Vagina (tissue), 2 donors: ENCODE data around the gene GTPBP6. TPM values are rescaled to one million over a fixed set of nuclear protein-coding genes. Genes with fewer than 3 reads are reported as not detected.

ENCODE experiments used
- DNase-seq, 2 donors: peaks; one replicate each; pipeline ENCODE4 v3.0.0-alpha.2; 2017; ENCODE audit errors: extremely low spot score in 2 of 2
- H3K27ac ChIP-seq: fragments of 200-600 bp; sonication (generic); one replicate; pipeline ENCODE4 v1.5.1; 2019
- H3K27me3 ChIP-seq: fragments of 200-600 bp; sonication (generic); one replicate; pipeline ENCODE4 v1.5.1; 2019
- H3K36me3 ChIP-seq, 2 donors: fragments of 200-600 bp; sonication (generic); one replicate each; pipeline ENCODE4 v1.5.1; 2017 to 2019
- H3K4me1 ChIP-seq: fragments of 200-600 bp; sonication (generic); one replicate; pipeline ENCODE4 v1.5.1; 2019
- H3K4me3 ChIP-seq, 2 donors: fragments of 200-600 bp; sonication (generic); 1 replicate in 1 of 2; 2 replicates in 1 of 2; pipeline ENCODE4 v1.5.1; 2016 to 2019
- H3K9me3 ChIP-seq: fragments of 200-600 bp; sonication (generic); one replicate; pipeline ENCODE4 v1.5.1; 2019
- POLR2A ChIP-seq, 2 donors: fragments of 450-650 bp; IDR thresholded peaks; one replicate each; pipeline ENCODE4 v1.6.1; 2017; ENCODE audit warnings: antibody characterized with exemption in 2 of 2, mild to moderate bottlenecking in 2 of 2, moderate library complexity in 2 of 2
- POLR2AphosphoS5 ChIP-seq, 2 donors: sonication (generic); formaldehyde crosslinking; IDR thresholded peaks; one replicate each; pipeline ENCODE4 v1.9.0; 2017; ENCODE audit warnings: antibody characterized with exemption in 2 of 2, mild to moderate bottlenecking in 2 of 2, low read depth in 1 of 2; ENCODE audit not compliant: insufficient read depth in 1 of 2
- intact Hi-C: fragments of 100-400 bp; cut with DNase I; formaldehyde crosslinking; loops from one replicate; pipeline ENCODE4 v1.15.1; 2023
- total RNA-seq: library from RNA; depleted of rRNA; stranded (reverse); fragments of >200 nt; gene quantifications from one replicate; pipeline ENCODE4 v1.2.3, GENCODE V29; 2016
- TF ChIP-seq, protein P1 (sequence below), 3 experiments: fragments of 450-650 bp in 2 of 3; fragments of 200-600 bp in 1 of 3; sonication (generic) in 1 of 3; IDR thresholded peaks; one replicate each; pipeline ENCODE4 v1.5.1; 2017 to 2019; ENCODE audit warnings: antibody characterized with exemption in 3 of 3, mild to moderate bottlenecking in 2 of 3, moderate library complexity in 2 of 3

GTPBP6 gene
- total RNA-seq, 1 donor from 2014 or later: 30.9 TPM

DNA sequence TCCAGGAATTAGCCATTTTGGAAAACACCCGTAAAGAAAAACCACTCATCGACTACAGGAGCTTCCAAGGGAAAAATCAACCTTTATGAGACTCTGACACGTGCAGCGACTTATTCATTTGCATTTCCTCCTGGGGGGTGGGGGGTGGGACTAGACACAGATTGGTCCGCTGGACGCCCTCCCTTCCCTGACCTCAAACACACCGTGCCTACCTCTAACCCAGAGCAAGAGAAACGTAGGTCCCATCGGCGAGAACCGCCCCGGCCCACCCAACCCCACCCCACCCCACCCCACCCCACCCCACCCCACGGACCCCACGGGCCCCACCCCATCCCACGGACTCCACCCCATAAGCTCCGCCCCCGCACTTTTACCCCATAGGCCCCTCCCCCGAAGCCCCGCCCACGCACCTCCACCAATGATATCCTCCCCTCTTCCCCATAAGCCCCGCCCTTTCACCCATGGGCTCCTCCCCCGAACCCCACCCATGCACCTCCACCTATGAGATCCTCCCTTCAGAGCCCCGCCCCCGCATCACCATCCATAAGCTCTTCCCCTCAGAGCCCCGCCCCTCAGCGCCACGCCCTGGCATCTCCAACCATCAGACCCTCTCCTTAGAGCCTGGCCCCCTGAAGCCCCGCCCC is 1.1 kb downstream of the GTPBP6 start:
- Histone ChIP-seq H3K9me3 (no peaks in the 10 kb centered on the region), H3K27me3 (no peaks in the 10 kb centered on the region), H3K4me1 (peaks cover 15% of the 10 kb centered on the region), H3K27ac (peak overlapping the region; percentile 97), H3K36me3 (peaks cover 0 to 23% of the 10 kb centered on the region in 2 donors), H3K4me3 (peak overlapping the region; percentile 96 to 99)
- intact Hi-C loops: loop anchor here (2.0 kb wide), 1 partner anchor 69 kb away; the partner anchor contains the start of gene PPP2R3B
- TF ChIP-seq, protein P1, sequence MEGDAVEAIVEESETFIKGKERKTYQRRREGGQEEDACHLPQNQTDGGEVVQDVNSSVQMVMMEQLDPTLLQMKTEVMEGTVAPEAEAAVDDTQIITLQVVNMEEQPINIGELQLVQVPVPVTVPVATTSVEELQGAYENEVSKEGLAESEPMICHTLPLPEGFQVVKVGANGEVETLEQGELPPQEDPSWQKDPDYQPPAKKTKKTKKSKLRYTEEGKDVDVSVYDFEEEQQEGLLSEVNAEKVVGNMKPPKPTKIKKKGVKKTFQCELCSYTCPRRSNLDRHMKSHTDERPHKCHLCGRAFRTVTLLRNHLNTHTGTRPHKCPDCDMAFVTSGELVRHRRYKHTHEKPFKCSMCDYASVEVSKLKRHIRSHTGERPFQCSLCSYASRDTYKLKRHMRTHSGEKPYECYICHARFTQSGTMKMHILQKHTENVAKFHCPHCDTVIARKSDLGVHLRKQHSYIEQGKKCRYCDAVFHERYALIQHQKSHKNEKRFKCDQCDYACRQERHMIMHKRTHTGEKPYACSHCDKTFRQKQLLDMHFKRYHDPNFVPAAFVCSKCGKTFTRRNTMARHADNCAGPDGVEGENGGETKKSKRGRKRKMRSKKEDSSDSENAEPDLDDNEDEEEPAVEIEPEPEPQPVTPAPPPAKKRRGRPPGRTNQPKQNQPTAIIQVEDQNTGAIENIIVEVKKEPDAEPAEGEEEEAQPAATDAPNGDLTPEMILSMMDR (IDR thresholded peaks at IDR 0.05): no peak
- TF ChIP-seq POLR2AphosphoS5 (IDR thresholded peaks at IDR 0.05; ENCODE audit: insufficient read depth in 1 of 2, low read depth in 1 of 2) (no peak), POLR2A (IDR thresholded peaks at IDR 0.05) (no peak)
- no peak for DNase-seq

DNA sequence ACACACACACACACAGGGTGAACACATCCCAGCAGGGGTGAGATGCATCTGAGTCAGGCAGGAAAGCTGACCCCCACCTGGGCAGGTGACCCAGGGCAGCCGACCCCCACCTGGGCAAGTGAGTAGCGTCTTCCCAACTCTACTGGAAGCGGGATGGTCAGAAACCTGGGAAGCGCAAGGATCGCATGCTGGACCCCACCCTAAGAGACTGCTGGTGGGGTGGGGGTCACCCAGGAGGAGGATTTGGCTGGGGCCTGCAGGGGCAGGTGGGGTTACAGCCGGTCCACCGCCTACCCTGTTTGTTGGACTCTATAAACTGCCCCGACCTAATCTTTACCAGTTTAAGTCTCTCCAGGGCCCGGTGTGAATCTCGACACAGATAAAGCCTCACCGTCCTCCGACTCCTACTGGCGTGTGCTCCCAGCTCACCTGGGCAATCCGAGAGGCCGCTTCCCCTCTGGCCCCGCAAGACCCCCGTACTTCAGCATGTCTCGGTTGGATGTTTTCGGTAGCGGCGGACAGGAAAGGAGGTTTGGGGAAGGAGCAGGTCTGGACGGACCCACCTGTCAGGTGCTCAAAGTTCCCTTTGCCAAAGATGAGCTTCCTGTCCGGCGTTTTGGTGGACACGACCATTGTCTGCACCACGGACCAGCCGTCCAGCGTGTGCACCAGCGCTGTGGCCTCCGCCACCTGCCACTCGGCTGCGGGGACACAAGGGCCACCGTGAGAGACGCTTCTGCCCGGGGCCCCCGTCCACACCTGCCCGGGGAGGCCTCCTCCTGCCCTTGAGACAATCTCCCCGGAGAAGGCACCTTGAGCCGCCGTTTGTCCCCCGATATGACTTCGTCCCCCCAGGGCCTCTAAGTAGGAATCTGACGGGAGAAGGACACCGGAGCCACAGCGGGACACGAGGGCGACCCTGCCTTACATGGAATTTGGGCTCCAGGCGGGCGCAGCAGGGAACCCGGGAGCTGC is 2.0 kb downstream of the GTPBP6 start:
- Histone ChIP-seq H3K4me1 (peaks cover 15% of the 10 kb centered on the region), H3K27ac (no peak overlapping the region), H3K36me3 (peaks cover 0 to 32% of the 10 kb centered on the region in 2 donors), H3K27me3 (no peaks in the 10 kb centered on the region), H3K9me3 (no peaks in the 10 kb centered on the region), H3K4me3 (no peak overlapping the region)
- no peak for TF ChIP-seq POLR2A (IDR thresholded peaks at IDR 0.05)
- TF ChIP-seq, protein P1 (IDR thresholded peaks at IDR 0.05): no peak
- no peak for DNase-seq
- intact Hi-C loops: no loop called here

DNA sequence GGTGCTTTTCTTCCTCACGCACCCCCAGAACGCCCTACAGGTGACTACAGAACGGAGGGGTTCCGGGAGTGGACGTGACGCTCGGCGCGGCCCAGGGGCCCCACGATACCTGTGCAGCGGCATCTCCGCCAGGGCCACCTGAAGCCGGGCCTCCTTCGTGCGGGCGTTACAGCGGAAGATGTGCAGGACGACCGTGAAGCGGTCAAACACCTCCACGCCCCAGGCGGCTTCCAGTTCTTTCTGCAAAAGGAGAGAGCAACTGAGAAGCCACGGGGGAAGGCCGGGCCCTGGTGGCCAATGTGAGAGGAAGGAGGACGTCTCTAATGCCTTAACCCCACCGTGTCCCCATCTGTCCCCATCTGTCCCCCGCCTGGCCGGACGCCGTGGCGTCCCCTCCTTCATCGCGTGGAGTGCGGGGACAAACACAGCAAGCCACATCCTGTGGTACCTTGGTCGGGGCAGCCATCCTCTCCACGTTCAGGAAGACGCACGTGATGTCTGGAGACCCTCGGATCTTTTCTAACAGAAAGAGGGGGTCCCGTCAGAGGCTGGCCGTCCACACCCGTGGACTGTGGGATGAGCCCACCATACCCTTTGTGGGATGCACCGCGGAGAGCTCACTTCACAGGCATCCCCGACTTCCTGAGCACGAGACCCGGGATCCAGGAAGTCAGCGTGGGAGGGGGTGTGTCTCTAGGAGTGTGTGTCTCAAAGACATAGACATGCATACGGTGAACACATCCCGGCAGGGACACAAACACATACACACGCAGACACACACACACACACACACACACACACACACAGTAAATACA is 3.6 kb downstream of the GTPBP6 start:
- Histone ChIP-seq H3K9me3 (no peaks in the 10 kb centered on the region), H3K4me3 (no peak overlapping the region), H3K4me1 (peaks cover 7% of the 10 kb centered on the region), H3K36me3 (peaks cover 3 to 44% of the 10 kb centered on the region in 2 donors), H3K27ac (no peak overlapping the region), H3K27me3 (no peaks in the 10 kb centered on the region)
- DNase-seq: no peak
- TF ChIP-seq, protein P1 (IDR thresholded peaks at IDR 0.05): no peak
- TF ChIP-seq POLR2A (IDR thresholded peaks at IDR 0.05): no peak
- no peak for TF ChIP-seq POLR2AphosphoS5 (IDR thresholded peaks at IDR 0.05; ENCODE audit: insufficient read depth in 1 of 2, low read depth in 1 of 2)
- intact Hi-C loops: no loop called here

DNA sequence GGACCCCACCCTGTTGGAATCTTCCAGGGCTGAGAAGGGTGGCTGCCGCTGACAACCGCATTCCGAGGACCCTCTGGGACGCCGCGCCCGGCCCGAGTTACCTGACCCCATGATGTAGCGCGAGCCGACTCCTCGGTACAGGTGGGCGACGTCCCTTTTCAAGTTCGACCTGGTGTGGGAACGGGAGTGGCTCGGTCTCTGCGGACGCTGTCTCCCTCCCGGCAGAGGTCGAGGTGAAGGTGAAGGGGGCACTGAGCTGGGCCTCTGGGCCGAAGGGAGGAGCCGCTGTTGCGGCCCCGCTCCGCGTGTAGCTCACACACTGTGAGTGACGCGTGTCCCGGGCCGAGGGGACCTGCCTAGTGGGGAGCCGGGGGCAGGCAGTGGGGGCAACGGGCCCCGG is 4.5 kb downstream of the GTPBP6 start:
- Histone ChIP-seq H3K4me1 (no peaks in the 10 kb centered on the region), H3K27ac (no peak overlapping the region), H3K4me3 (no peak overlapping the region), H3K9me3 (no peaks in the 10 kb centered on the region), H3K36me3 (peaks cover 3 to 44% of the 10 kb centered on the region in 2 donors), H3K27me3 (no peaks in the 10 kb centered on the region)
- DNase-seq: no peak
- intact Hi-C loops: no loop called here
- TF ChIP-seq POLR2A (IDR thresholded peaks at IDR 0.05) (no peak), POLR2AphosphoS5 (IDR thresholded peaks at IDR 0.05; ENCODE audit: insufficient read depth in 1 of 2, low read depth in 1 of 2) (no peak)
- TF ChIP-seq, protein P1 (IDR thresholded peaks at IDR 0.05): no peak
